ENCODE results near the gene CORO2B. TPM values are rescaled to one million over a fixed set of nuclear protein-coding genes. Genes with fewer than 3 reads are reported as not detected.

Gene CORO2B
- total RNA-seq, 1 donor from 2014 or later: 8.5 TPM

- intact Hi-C loops (cut with DNase I): no loop called here
- ATAC-seq (no peak), DNase-seq (ENCODE audit: missing footprints) (no peak)
Measured at GRCh38 chr15:68616397-68616796, 37.6 kb downstream of the CORO2B start.

GRCh38 chr15:68617001-68617400, 38.2 kb downstream of the CORO2B start:
- no peak for ATAC-seq
- DNase-seq (ENCODE audit: missing footprints): no peak
- intact Hi-C loops (cut with DNase I): no loop called here

- no peak for ATAC-seq
Measured at GRCh38 chr15:68617777-68618176, 39.0 kb downstream of the CORO2B start.

GRCh38 chr15:68618394-68618793, 39.6 kb downstream of the CORO2B start:
- ATAC-seq (peak; percentile 8), DNase-seq (ENCODE audit: missing footprints) (no peak)
- intact Hi-C loops (cut with DNase I): no loop called here

More at GRCh38 chr15:68617777-68618176, 39.0 kb downstream of the CORO2B start:
- no peak for DNase-seq (ENCODE audit: missing footprints)
- intact Hi-C loops (cut with DNase I): no loop called here

- intact Hi-C loops (cut with DNase I): no loop called here
- DNase-seq (ENCODE audit: missing footprints) (no peak), ATAC-seq (no peak)
Measured at GRCh38 chr15:68618908-68619698, 40.3 kb downstream of the CORO2B start.

- ATAC-seq: peak; percentile 90
- peak; percentile 93 for DNase-seq (ENCODE audit: missing footprints)
- intact Hi-C loops (cut with DNase I): no loop called here
Measured at GRCh38 chr15:68620721-68621527, 42.1 kb downstream of the CORO2B start.

GRCh38 chr15:68621535-68621934, 42.7 kb downstream of the CORO2B start:
- ATAC-seq: no peak
- DNase-seq (ENCODE audit: missing footprints): no peak
- intact Hi-C loops (cut with DNase I): no loop called here

- DNase-seq (ENCODE audit: missing footprints) (no peak), ATAC-seq (peak; percentile 38)
- intact Hi-C loops (cut with DNase I): no loop called here
Measured at GRCh38 chr15:68623301-68623892, 44.6 kb downstream of the CORO2B start.

GRCh38 chr15:68625853-68626252, 47.1 kb downstream of the CORO2B start:
- DNase-seq (ENCODE audit: missing footprints) (no peak), ATAC-seq (no peak)
- intact Hi-C loops (cut with DNase I): no loop called here

- intact Hi-C loops (cut with DNase I): no loop called here
Measured at GRCh38 chr15:68626283-68626682, 47.5 kb downstream of the CORO2B start.

GRCh38 chr15:68626739-68627138, 47.9 kb downstream of the CORO2B start:
- DNase-seq (ENCODE audit: missing footprints) (no peak), ATAC-seq (no peak)
- intact Hi-C loops (cut with DNase I): no loop called here

More at GRCh38 chr15:68626283-68626682, 47.5 kb downstream of the CORO2B start:
- DNase-seq (ENCODE audit: missing footprints) (no peak), ATAC-seq (no peak)

- DNase-seq (ENCODE audit: missing footprints) (no peak), ATAC-seq (no peak)
- intact Hi-C loops (cut with DNase I): no loop called here
Measured at GRCh38 chr15:68627476-68627875, 48.7 kb downstream of the CORO2B start.

- DNase-seq (ENCODE audit: missing footprints) (no peak), ATAC-seq (no peak)
- intact Hi-C loops (cut with DNase I): no loop called here
Measured at GRCh38 chr15:68627995-68628394, 49.2 kb downstream of the CORO2B start.

GRCh38 chr15:68629519-68630210, 50.9 kb downstream of the CORO2B start:
- intact Hi-C loops (cut with DNase I): loop anchor here (5.0 kb wide), 1 partner anchor 43 kb away; no protein-coding TSS in a partner anchor
- DNase-seq (ENCODE audit: missing footprints): no peak
- no peak for ATAC-seq

- DNase-seq (ENCODE audit: missing footprints) (no peak), ATAC-seq (no peak)
- intact Hi-C loops (cut with DNase I): loop anchor here (5.0 kb wide), 1 partner anchor 42 kb away; no protein-coding TSS in a partner anchor
Measured at GRCh38 chr15:68630211-68630555, 51.4 kb downstream of the CORO2B start.

- intact Hi-C loops (cut with DNase I): loop anchor here (5.0 kb wide), 1 partner anchor 41 kb away; no protein-coding TSS in a partner anchor
- ATAC-seq (no peak), DNase-seq (ENCODE audit: missing footprints) (no peak)
Measured at GRCh38 chr15:68630836-68631235, 52.0 kb downstream of the CORO2B start.

- peak; percentile 71 for DNase-seq (ENCODE audit: missing footprints)
- peak; percentile 62 for ATAC-seq
- intact Hi-C loops (cut with DNase I): loop anchor here (5.0 kb wide), 1 partner anchor 41 kb away; no protein-coding TSS in a partner anchor
Measured at GRCh38 chr15:68631601-68632051, 52.8 kb downstream of the CORO2B start.

GRCh38 chr15:68632101-68632500, 53.3 kb downstream of the CORO2B start:
- DNase-seq (ENCODE audit: missing footprints) (no peak), ATAC-seq (no peak)
- intact Hi-C loops (cut with DNase I): loop anchor here (5.0 kb wide), 1 partner anchor 40 kb away; no protein-coding TSS in a partner anchor

Measured in Right ventricle myocardium inferior (tissue), 1 donor.